Measurements from ENCODE around the gene MYBBP1A. TPM values are rescaled to one million over a fixed set of nuclear protein-coding genes. Genes with fewer than 3 reads are reported as not detected.

The MYBBP1A gene
- total and polyA plus RNA-seq, 2 of the 4 experiments (the other 2 are of a cell fraction) = 22.6 to 45.9 TPM

- Histone ChIP-seq H4K5ac (ENCODE audit: low read depth, low read length) (no peak overlapping the region), H3K79me1 (ENCODE audit: low read depth in 1 of 2, low read length in 2 of 2) (no peaks in the 10 kb centered on the region), H3K27me3 (ENCODE audit: control insufficient read depth, insufficient read depth, low read length) (peaks cover 47% of the 10 kb centered on the region), H2BK20ac (ENCODE audit: low read depth, low read length) (no peak overlapping the region), H3K9ac (ENCODE audit: low read depth, low read length) (no peak overlapping the region), H3K14ac (replicated peaks; ENCODE audit: low read depth, low read length) (no peak overlapping the region), H3K56ac (ENCODE audit: extremely low read depth, insufficient read depth, low read length) (no peak overlapping the region), H2AFZ (replicated peaks; ENCODE audit: low read length, poor library complexity) (peak overlapping the region; percentile 43), H2BK120ac (ENCODE audit: low read depth, low read length) (no peak overlapping the region), H3K23ac (ENCODE audit: low read depth, low read length) (no peak overlapping the region), H3K27ac (ENCODE audit: insufficient read depth, low read length) (no peak overlapping the region), H3K36me3 (ENCODE audit: control insufficient read depth, insufficient read depth, low read length) (no peaks in the 10 kb centered on the region), H4K91ac (ENCODE audit: insufficient read depth, low read depth, low read length) (no peak overlapping the region), H4K8ac (ENCODE audit: low read depth in 2 of 2, low read length in 2 of 2) (no peak overlapping the region), H2AK9ac (replicated peaks; ENCODE audit: low read depth, low read length, poor library complexity) (peak overlapping the region; percentile 65), H3K9me3 (ENCODE audit: control insufficient read depth, insufficient read depth, low read length) (no peaks in the 10 kb centered on the region), H2BK15ac (ENCODE audit: low read depth, low read length) (no peak overlapping the region), H2BK5ac (ENCODE audit: low read depth, low read length, poor library complexity, severe bottlenecking) (no peak overlapping the region), H4K20me1 (ENCODE audit: insufficient read depth, low read length) (peaks cover 6% of the 10 kb centered on the region), H2AK5ac (ENCODE audit: low read depth, low read length) (no peak overlapping the region), H3K4me3 (ENCODE audit: insufficient read depth, low read depth, low read length) (no peak overlapping the region), H3K9me1 (ENCODE audit: insufficient read depth, low read length) (no peaks in the 10 kb centered on the region), H3K4me1 (ENCODE audit: control insufficient read depth, insufficient read depth, low read length) (no peaks in the 10 kb centered on the region), H3K4ac (ENCODE audit: low read depth, low read length) (no peak overlapping the region), H3K18ac (ENCODE audit: low read depth, low read length) (no peak overlapping the region), H3K4me2 (ENCODE audit: low read depth, low read length) (no peak overlapping the region)
- WGBS, 2 experiments (ENCODE audit: extremely low coverage in 2 of 2, insufficient read length in 1 of 2) = 47% methylated on average over 11 of the region's 23 CpGs; no CpG with 5 or more reads in 1 of the 2 experiments
- ATAC-seq (ENCODE audit: low read depth) (no peak), DNase-seq (peak; percentile 52)
- dilution Hi-C loops (cut with HindIII; ENCODE audit: low sequenced_read_pairs, unreplicated experiment) (no loop called here), in situ Hi-C loops (cut with MboI; ENCODE audit: low sequenced_read_pairs) (loop anchor here (10.0 kb wide), 1 partner anchor 58 kb away; the partner anchor contains the start of gene MYBBP1A), intact Hi-C loops (cut with micrococcal nuclease) (no loop called here)
- CTCF ChIA-PET = interaction anchor here (0.9 kb wide), 1 partner anchor 30 kb away, joined by 4 read pairs; no protein-coding TSS in a partner anchor
- POLR2A ChIA-PET (ENCODE audit: unreplicated experiment) = no interaction called here
- BruUV-seq (replicated peaks) = no TSS peak
- no peak for TF ChIP-seq CEBPB (IDR thresholded peaks at IDR 0.05; ENCODE audit: low read depth, low read length)
- TF ChIP-seq, protein P1, sequence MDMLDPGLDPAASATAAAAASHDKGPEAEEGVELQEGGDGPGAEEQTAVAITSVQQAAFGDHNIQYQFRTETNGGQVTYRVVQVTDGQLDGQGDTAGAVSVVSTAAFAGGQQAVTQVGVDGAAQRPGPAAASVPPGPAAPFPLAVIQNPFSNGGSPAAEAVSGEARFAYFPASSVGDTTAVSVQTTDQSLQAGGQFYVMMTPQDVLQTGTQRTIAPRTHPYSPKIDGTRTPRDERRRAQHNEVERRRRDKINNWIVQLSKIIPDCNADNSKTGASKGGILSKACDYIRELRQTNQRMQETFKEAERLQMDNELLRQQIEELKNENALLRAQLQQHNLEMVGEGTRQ (IDR thresholded peaks at IDR 0.05; ENCODE audit: low read depth, low read length) = no peak
- TF ChIP-seq NFE2L2 (IDR thresholded peaks at IDR 0.05; ENCODE audit: low read depth, low read length) = no peak
- TF ChIP-seq RAD21 (IDR thresholded peaks at IDR 0.05; ENCODE audit: low read length) = no peak
- no peak for TF ChIP-seq CHD1 (IDR thresholded peaks at IDR 0.05; ENCODE audit: low read depth, low read length)
- TF ChIP-seq, protein P2, sequence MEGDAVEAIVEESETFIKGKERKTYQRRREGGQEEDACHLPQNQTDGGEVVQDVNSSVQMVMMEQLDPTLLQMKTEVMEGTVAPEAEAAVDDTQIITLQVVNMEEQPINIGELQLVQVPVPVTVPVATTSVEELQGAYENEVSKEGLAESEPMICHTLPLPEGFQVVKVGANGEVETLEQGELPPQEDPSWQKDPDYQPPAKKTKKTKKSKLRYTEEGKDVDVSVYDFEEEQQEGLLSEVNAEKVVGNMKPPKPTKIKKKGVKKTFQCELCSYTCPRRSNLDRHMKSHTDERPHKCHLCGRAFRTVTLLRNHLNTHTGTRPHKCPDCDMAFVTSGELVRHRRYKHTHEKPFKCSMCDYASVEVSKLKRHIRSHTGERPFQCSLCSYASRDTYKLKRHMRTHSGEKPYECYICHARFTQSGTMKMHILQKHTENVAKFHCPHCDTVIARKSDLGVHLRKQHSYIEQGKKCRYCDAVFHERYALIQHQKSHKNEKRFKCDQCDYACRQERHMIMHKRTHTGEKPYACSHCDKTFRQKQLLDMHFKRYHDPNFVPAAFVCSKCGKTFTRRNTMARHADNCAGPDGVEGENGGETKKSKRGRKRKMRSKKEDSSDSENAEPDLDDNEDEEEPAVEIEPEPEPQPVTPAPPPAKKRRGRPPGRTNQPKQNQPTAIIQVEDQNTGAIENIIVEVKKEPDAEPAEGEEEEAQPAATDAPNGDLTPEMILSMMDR (conservative IDR thresholded peaks at IDR 0.05; ENCODE audit: low read depth, low read length) = no peak
- TF ChIP-seq RCOR1 (IDR thresholded peaks at IDR 0.05; ENCODE audit: insufficient replicate concordance, low read length) = peak; percentile 88
- TF ChIP-seq BHLHE40 (IDR thresholded peaks at IDR 0.05; ENCODE audit: low read depth, low read length) = peak; percentile 52; the same call in 1 of the 2 replicates
- 0 out of 2 replicates have a peak, but pooled peaks have one; percentile 39 for TF ChIP-seq FOS (IDR thresholded peaks at IDR 0.05; ENCODE audit: low read depth, low read length)
- TF ChIP-seq RFX5 (IDR thresholded peaks at IDR 0.05; ENCODE audit: low read depth, low read length) = no peak
Measured at GRCh38 chr17:4497101-4497824, 57.9 kb downstream of the MYBBP1A start.
